Measurements from ENCODE around the gene RAB12.

The RAB12 gene, protein sequence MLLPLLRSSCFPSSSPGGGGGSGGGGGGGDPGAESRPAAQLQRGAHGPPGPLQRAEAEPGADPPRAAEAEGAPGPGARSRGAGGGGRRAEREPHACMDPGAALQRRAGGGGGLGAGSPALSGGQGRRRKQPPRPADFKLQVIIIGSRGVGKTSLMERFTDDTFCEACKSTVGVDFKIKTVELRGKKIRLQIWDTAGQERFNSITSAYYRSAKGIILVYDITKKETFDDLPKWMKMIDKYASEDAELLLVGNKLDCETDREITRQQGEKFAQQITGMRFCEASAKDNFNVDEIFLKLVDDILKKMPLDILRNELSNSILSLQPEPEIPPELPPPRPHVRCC

DNA sequence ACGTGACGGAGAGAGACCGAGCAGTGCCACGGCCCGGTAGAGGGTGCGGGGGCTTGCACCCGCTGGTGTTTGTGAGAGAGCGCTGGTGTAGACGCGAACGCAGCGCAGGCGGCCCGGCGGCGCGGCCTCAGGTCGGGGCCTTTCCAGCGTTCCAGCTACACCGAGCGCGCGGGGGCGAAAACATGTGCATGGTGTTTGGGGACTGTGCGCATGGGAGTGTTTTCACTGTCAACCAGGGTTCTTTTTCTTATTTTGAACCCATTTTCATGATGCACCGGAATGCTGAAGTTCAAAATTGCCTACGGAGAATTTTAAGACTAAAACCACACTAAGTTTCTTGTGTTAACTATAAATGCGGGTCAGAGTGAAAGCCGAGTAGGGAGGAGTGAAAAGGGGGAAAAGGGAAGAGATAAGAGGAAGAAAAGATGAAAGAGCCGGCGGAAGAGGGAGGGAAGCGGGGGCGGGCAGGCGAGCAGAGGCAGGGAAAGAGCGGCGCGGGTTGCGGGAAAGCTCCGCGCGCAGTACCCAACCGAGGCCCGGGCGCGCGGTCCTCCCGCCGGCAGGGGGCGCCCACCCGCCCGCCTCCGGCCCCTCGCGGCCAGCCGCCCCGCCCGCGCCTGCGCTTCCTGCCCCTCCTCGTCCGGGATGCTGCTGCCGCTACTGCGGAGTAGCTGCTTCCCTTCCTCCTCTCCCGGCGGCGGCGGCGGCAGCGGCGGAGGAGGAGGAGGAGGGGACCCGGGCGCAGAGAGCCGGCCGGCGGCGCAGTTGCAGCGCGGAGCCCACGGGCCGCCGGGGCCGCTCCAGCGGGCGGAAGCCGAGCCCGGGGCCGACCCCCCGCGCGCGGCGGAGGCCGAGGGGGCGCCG, at the start of gene RAB12:
Gene RAB12 (plus strand): TSS at position 643 of the 864 bp plus-strand sequence. CDS start 3 bp downstream, at position 646.
- H3K9me3 ChIP-seq (ENCODE audit: severe bottlenecking) = no peaks in the 10 kb centered on the region
- TF ChIP-seq CTCF (IDR thresholded peaks at IDR 0.05; ENCODE audit: low read depth, low read length) = peak; percentile 67
- no peaks in the 10 kb centered on the region for H3K27me3 ChIP-seq (ENCODE audit: insufficient read depth, low read depth, severe bottlenecking)
- H3K4me3 ChIP-seq (ENCODE audit: low read depth, low read length) = peak within 1 kb of the TSS; percentile 97
- peak; percentile 88 for DNase-seq
- peak within 1 kb of the TSS; percentile 77 for H3K27ac ChIP-seq
- H3K36me3 ChIP-seq = peaks cover 16% of the 10 kb centered on the region

GRCh38 chr18:8559612-8560186, 49.5 kb upstream of the RAB12 start:
- H3K9me3 ChIP-seq (ENCODE audit: severe bottlenecking) = no peaks in the 10 kb centered on the region
- TF ChIP-seq CTCF (IDR thresholded peaks at IDR 0.05; ENCODE audit: low read depth, low read length) = no peak
- no peak overlapping the region for H3K27ac ChIP-seq
- H3K27me3 ChIP-seq (ENCODE audit: insufficient read depth, low read depth, severe bottlenecking) = no peaks in the 10 kb centered on the region
- no peak for DNase-seq
- no peaks in the 10 kb centered on the region for H3K36me3 ChIP-seq
- H3K4me3 ChIP-seq (ENCODE audit: low read depth, low read length) = no peak overlapping the region

DNA sequence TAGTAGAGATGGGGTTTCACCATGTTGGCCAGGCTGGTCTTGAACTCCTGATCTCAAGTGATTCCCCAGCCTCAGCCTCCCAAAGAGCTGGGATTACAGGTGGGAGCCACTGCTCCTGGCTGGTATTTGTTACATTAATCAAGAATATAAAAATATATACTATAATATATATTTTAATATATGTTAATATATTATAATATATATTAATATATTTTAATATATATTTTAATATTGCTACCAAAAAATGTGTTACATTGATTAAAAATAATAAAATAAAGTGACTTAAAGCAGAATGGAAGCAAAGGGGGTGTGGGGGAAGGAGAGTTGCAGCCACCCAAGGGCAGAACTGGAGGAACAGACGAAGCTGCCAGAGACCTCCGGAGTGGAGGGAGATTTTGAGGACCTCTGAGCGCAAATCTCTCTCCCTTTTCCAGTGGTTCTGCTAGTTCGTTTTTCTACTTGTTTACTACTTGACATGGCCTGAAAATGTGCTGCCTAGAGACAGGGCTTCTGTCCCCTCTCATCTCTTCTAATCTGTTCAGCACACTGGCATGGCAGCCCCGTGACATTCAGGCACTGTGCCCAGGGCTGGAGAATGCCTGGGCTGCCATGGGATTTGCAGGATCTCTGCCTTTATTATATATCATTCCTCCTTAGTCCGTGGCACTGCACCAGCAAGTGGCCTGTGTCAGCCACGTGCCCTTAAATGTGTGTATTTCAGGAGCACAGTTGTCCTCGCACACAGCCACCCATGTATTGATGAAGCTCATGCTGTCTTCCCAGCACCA, 47.9 kb upstream of the RAB12 start:
- Histone ChIP-seq H3K4me3 (ENCODE audit: low read depth, low read length) (no peak overlapping the region), H3K36me3 (no peaks in the 10 kb centered on the region), H3K27me3 (ENCODE audit: insufficient read depth, low read depth, severe bottlenecking) (no peaks in the 10 kb centered on the region), H3K27ac (no peak overlapping the region), H3K9me3 (ENCODE audit: severe bottlenecking) (no peaks in the 10 kb centered on the region)
- no peak for TF ChIP-seq CTCF (IDR thresholded peaks at IDR 0.05; ENCODE audit: low read depth, low read length)
- no peak for DNase-seq

GRCh38 chr18:8562070-8562469, 47.2 kb upstream of the RAB12 start:
- no peak for DNase-seq
- Histone ChIP-seq H3K36me3 (no peaks in the 10 kb centered on the region), H3K9me3 (ENCODE audit: severe bottlenecking) (no peaks in the 10 kb centered on the region), H3K27me3 (ENCODE audit: insufficient read depth, low read depth, severe bottlenecking) (no peaks in the 10 kb centered on the region), H3K4me3 (ENCODE audit: low read depth, low read length) (no peak overlapping the region), H3K27ac (no peak overlapping the region)
- no peak for TF ChIP-seq CTCF (IDR thresholded peaks at IDR 0.05; ENCODE audit: low read depth, low read length)

- Histone ChIP-seq H3K4me3 (ENCODE audit: low read depth, low read length) (no peak overlapping the region), H3K36me3 (no peaks in the 10 kb centered on the region), H3K27me3 (ENCODE audit: insufficient read depth, low read depth, severe bottlenecking) (no peaks in the 10 kb centered on the region), H3K9me3 (ENCODE audit: severe bottlenecking) (no peaks in the 10 kb centered on the region), H3K27ac (no peak overlapping the region)
- TF ChIP-seq CTCF (IDR thresholded peaks at IDR 0.05; ENCODE audit: low read depth, low read length) = no peak
- DNase-seq = no peak
Observed at GRCh38 chr18:8562919-8563318, 46.3 kb upstream of the RAB12 start.
